Spleen (tissue), 3 donors: Measurements from ENCODE around the gene NBL1.

Experiments used
- POLR2A ChIP-seq, 3 donors: fragments of 450-650 bp; IDR thresholded peaks; one replicate each; pipeline ENCODE4 v1.5.1; 2017; ENCODE audit warnings: antibody characterized with exemption in 3 of 3, mild to moderate bottlenecking in 1 of 3
- POLR2AphosphoS5 ChIP-seq, 3 donors: sonication (generic); formaldehyde crosslinking; IDR thresholded peaks; one replicate each; pipeline ENCODE4 v1.5.1; 2017; ENCODE audit warnings: antibody characterized with exemption in 3 of 3

GRCh38 chr1:19605967-19606366, 38.1 kb upstream of the NBL1 start:
- TF ChIP-seq POLR2A (IDR thresholded peaks at IDR 0.05): no peak
- TF ChIP-seq POLR2AphosphoS5 (IDR thresholded peaks at IDR 0.05): no peak
